Stromal cell of bone marrow (primary cell): ENCODE measurements around the gene KLHL17.
"Not testable (repeated sequence)": the region's sequence is repeated elsewhere in the genome, so short reads cannot be mapped to it uniquely, and the experiment has no call there.

Source experiments
- DNase-seq: peaks from one replicate; pipeline ENCODE4 v3.0.0-alpha.2; 2012; ENCODE audit warnings: low read depth

Gene KLHL17

DNA sequence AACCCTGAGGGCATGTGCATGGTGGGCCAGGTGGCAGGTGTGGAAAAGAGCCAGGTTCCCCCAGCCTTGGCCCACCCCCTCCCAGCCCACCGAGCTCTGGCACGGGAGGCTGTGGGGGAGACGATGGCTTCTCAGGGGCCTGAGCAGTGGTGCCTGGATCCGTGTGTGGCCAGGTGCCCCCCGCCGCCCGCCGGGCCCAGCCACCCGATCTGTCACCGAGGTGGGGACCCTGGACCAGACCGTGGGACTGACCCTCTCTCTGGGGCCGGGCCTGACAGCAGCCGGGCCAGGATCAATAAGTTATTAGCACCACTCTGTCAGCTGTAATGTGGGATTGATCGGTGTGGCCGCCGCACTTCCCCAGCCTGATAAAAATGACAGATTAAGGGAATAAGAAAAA, 22.9 kb upstream of the KLHL17 start:
- no peak for DNase-seq

DNA sequence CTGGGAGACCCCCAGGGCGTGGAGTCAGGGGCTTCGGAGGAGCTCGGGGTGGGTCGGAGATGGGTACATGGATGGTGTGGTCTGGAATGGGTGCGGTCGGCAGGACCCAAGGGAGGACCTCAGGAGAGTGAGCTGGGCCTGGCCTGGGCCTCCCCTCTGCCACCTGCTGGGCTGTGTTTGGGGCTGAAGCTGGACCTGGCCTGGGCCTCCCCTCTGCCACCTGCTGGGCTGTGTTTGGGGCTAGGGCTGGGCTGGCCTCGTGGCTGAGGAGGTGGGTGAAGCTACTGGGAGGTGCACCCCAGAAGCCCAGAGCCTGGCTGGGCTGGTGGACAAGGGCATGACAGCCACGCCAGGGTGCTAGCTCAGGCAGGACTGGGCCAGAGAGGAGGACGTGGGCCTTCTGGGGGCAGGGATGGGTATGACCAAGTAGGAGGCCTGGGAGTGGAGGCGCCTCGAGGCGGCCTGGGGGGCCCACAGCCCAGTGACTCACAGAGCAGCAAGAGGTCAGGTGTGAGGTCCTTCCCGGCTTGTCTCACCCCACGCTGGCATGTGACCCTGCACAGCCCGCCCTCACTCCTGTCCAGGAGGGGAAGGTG, 22.2 kb upstream of the KLHL17 start:
- no peak for DNase-seq

- DNase-seq, result no peak
Observed at GRCh38 chr1:938711-939489, 21.5 kb upstream of the KLHL17 start.

- DNase-seq, result no peak
Observed at GRCh38 chr1:939511-940106, 20.8 kb upstream of the KLHL17 start.

GRCh38 chr1:940107-941014, 20.0 kb upstream of the KLHL17 start:
- no peak for DNase-seq

GRCh38 chr1:941015-941587, 19.3 kb upstream of the KLHL17 start:
- DNase-seq, result no peak

DNA sequence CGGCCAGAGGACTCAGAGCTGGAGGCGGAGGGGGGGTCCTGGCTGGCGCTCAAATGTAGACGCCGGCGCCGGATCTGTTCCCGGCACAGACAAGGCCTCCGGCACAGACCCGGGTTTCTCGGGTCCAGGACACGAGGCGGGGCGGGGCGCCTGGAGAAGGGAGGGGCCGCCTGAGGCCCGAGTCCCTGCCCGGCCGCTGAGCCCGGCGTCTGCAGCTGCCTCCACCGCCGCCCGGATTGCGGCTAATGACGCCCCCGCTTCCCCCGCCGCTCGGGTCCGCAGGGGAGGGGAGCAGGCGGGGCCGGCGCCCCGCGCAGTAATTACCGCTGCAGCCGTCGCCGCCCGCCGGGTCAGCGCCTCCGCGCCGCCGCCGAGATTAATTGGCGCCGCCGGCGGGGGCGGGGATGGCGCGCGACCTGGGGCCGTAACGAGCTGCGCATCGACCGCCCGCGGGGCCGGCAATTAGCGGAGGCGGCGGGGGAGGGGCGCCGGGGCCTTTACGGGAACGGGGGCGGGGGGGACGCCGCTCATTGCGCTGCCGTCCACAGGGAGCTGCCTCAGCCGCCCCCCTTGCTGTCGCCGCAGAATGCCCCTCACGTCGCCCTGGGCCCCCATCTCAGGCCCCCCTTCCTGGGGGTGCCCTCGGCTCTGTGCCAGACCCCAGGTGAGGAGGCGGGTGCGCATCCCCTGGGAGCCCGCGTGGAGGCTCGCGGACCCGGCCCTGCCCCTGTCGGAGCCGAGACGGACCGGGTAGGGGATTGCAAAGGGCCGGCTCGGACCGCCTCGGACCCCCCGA, 18.6 kb upstream of the KLHL17 start:
- DNase-seq, result no peak

DNA sequence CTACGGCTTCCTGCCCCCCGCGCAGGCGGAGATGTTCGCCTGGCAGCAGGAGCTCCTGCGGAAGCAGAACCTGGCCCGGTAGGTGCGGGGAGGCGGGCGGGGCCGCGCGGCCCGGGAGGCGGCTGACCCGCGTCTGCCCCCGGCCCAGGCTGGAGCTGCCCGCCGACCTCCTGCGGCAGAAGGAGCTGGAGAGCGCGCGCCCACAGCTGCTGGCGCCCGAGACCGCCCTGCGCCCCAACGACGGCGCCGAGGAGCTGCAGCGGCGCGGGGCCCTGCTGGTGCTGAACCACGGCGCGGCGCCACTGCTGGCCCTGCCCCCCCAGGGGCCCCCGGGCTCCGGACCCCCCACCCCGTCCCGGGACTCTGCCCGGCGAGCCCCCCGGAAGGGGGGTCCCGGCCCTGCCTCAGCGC, 18.0 kb upstream of the KLHL17 start:
- no peak for DNase-seq

DNA sequence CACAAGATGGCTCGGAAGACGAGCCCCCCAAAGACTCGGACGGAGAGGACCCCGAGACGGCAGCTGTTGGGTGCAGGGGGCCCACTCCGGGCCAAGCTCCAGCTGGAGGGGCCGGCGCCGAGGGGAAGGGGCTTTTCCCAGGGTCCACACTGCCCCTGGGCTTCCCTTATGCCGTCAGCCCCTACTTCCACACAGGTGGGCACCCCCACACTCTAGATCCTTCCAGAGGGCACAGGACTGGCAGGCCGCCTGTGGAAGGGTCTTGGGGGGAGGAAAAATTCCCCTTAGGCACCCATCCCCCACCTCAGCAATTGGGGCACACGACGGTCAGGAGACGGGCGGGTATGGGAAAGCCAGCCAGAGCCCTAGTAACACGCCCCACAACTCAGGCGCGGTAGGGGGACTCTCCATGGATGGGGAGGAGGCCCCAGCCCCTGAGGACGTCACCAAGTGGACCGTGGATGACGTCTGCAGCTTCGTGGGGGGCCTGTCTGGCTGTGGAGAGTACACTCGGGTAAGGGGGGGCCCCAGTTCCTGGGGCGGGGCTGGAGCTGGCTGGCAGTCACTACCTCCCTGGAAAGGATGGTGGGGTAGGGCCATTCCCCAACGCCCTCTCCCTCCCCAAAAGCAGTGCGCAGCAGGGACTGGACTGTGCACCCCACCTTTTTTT, 17.4 kb upstream of the KLHL17 start:
- DNase-seq, result no peak

GRCh38 chr1:943545-944340, 16.6 kb upstream of the KLHL17 start:
- DNase-seq, result no peak

DNA sequence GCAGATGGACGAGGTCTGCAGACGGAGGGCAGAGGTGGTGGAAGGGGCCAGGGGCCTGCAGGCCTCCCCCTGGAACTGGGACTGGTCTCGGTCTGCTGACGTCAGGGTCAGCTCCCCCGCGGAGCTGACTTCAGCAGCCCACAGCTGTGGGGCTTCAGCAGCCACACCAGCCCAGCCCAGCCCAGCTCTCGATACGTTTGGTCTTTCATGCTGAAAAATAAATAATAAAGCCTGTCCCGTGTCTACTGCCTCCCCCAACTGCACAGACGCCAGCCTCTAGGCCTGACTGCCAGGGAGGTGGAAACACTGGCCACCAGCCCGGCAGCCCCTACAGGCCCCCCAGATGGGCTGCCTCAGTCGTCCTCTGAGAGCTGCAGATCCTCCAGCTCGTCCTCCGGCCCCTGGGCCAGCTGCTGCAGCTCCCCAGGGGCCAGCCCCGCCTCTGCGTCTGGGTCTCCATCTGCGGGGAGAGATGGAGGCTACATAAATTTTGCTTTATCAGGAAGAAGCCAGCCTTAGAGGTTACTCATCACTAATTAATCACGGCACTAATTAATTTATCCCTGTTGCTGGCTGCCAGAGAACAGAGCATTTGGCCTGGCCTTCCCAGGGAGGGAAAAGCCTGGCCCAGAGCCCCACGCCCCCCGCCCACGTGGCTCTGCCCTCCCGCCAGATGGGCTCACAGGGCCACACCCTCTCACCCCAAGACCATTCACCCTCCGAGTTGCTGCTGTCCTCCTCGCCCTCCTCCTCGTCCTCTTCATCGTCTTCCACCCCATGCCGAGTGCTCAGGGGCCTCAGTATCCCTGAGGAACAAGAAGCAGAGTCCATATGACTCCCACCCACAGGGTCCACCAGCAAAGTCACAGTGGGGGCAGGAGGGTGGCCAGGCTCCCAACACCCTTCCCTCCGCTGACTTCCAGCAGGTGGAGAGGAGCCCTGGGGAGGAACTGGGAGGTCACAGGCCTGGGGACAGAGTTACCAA, 15.8 kb upstream of the KLHL17 start:
- no peak for DNase-seq

DNA sequence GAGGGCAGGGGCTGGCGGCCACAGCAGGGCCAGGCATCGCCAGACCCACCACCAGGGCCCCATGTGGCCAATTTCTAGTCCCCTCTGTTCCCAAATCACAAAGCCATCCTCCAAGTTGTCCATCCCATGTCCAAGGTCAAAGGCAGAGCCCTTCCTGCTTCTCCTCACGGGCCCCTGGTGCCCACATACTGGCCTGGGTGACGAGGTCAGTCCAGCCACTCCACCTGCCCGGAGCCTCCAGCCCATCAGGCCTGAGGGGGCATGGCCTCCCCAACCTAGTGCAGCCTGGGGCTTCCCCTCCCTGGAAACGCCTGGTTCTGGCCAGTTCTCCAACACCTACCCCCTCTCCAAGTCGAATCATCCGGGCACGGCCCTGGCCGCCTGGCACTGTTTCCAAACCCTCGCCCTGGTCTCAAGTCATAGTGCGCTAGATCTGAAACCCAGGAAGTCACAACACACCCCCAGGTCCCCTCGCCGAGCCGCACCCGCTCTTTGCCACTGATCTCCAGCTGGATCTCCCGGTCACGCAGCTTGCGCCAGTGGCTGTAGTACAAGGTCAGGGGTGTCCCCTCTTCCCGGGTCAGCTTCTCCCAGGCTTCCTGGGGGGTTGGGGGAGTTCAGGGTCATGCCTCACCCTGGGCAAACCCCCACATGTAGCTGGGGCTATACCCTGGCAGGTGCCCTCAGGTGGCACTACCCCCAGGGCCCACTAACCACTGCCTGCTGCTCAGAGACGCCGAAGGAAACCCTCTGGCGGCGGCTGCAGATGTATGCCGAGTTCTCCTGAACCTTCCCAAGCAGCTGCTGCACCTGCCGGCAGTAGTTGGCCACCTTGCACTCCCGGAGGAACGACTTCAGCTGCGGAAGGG, 14.5 kb upstream of the KLHL17 start:
- DNase-seq, result no peak

DNA sequence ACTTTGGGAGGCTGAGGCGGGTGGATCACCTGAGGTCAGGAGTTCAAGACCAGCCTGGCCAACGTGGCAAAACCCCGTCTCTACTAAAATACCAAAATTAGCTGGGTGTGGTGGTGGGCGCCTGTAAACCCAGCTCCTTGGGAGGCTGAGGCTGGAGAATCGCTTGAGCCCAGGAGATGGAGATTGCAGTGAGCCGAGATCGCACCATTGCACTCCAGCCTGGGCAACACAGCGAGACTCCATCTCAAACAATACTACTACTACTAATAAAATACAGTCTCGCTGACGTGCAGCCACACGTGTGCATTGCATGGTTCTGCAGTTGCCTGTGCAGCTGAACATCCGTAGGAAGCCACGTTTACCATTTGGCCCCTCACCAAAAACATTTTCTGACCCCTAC, 13.6 kb upstream of the KLHL17 start:
- DNase-seq, result not testable (repeated sequence)

DNA sequence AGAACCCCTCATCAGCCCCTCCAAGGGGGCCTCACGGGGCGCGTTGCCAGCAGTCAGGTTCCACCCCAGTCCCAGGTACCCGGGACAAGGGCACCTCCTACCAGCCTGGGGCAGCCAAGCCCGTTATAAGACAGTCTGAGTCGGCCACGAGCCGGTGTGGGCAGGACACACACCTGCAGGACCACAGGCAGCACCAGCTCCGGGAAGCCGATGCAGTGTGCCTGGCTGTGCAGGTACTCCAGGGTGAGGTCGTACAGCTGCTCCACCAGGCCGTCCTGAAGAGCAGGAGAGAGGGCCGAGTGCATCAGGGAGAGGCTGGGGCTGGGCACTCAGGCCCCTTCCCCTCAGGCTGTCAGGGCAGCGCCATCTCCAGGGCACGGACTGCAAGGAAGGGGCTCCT, 12.4 kb upstream of the KLHL17 start:
- no peak for DNase-seq

- DNase-seq, result no peak
Observed at GRCh38 chr1:950268-950667, 10.1 kb upstream of the KLHL17 start.

DNA sequence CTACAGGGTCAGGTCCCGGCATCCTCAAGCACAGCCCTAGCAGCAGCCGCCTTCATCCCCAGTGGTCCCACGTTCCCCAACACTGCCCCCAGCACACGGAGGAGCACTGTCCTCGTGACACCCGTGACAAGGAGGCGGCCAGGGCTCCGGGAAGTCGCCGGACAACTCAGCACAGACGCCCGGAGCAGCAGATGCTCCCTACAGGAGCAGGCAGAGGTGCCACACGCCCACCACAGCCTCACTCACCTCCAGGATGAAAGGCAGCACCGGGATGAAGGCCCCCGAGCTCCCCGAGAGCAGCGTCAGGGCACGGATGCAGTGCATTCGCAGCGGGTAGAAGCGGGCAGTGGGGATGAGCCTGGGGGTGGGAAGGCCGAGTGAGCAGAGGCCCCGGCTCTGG, 9.5 kb upstream of the KLHL17 start:
- DNase-seq, result no peak

GRCh38 chr1:951364-951763, 9.0 kb upstream of the KLHL17 start:
- no peak for DNase-seq

GRCh38 chr1:952201-952600, 8.2 kb upstream of the KLHL17 start:
- no peak for DNase-seq
